ENCODE measurements around the gene MARCO. TPM values are rescaled to one million over a fixed set of nuclear protein-coding genes. Genes with fewer than 3 reads are reported as not detected.
"Not testable (repeated sequence)": the region's sequence is repeated elsewhere in the genome, so short reads cannot be mapped to it uniquely, and the experiment has no call there.

The MARCO gene
- total RNA-seq, 1 donor from 2014 or later, result not detected

GRCh38 chr2:118974103-118974993 is 32.4 kb downstream of the MARCO start:
- no peak for DNase-seq (ENCODE audit: low read depth, low spot score)

GRCh38 chr2:118975133-118975532 is 33.1 kb downstream of the MARCO start:
- no peak for DNase-seq (ENCODE audit: low read depth, low spot score)

- no peak for DNase-seq (ENCODE audit: low read depth, low spot score)
Observed at GRCh38 chr2:118978064-118978463, 36.1 kb downstream of the MARCO start.

GRCh38 chr2:118979152-118979861 is 37.3 kb downstream of the MARCO start:
- DNase-seq (ENCODE audit: low read depth, low spot score), result no peak

GRCh38 chr2:118980022-118980421 is 38.0 kb downstream of the MARCO start:
- no peak for DNase-seq (ENCODE audit: low read depth, low spot score)

GRCh38 chr2:118980573-118980972 is 38.6 kb downstream of the MARCO start:
- no peak for DNase-seq (ENCODE audit: low read depth, low spot score)

GRCh38 chr2:118981632-118982031 is 39.6 kb downstream of the MARCO start:
- no peak for DNase-seq (ENCODE audit: low read depth, low spot score)

- DNase-seq (ENCODE audit: low read depth, low spot score), result no peak
Observed at GRCh38 chr2:118982039-118982438, 40.0 kb downstream of the MARCO start.

- DNase-seq (ENCODE audit: low read depth, low spot score), result no peak
Observed at GRCh38 chr2:118983133-118983532, 41.1 kb downstream of the MARCO start.

- no peak for DNase-seq (ENCODE audit: low read depth, low spot score)
Observed at GRCh38 chr2:118983915-118984314, 41.9 kb downstream of the MARCO start.

GRCh38 chr2:118986738-118987137 is 44.7 kb downstream of the MARCO start:
- no peak for DNase-seq (ENCODE audit: low read depth, low spot score)

GRCh38 chr2:118987886-118988285 is 45.9 kb downstream of the MARCO start:
- no peak for DNase-seq (ENCODE audit: low read depth, low spot score)

GRCh38 chr2:118988706-118989105 is 46.7 kb downstream of the MARCO start:
- DNase-seq (ENCODE audit: low read depth, low spot score), result no peak

- no peak for DNase-seq (ENCODE audit: low read depth, low spot score)
Observed at GRCh38 chr2:118989481-118989880, 47.5 kb downstream of the MARCO start.

GRCh38 chr2:118990757-118991545 is 49.0 kb downstream of the MARCO start:
- DNase-seq (ENCODE audit: low read depth, low spot score), result no peak

GRCh38 chr2:118991554-118991953 is 49.6 kb downstream of the MARCO start:
- DNase-seq (ENCODE audit: low read depth, low spot score), result no peak

- DNase-seq (ENCODE audit: low read depth, low spot score), result no peak
Observed at GRCh38 chr2:118992740-118993391, 50.9 kb downstream of the MARCO start.

GRCh38 chr2:118993392-118993752 is 51.4 kb downstream of the MARCO start:
- DNase-seq (ENCODE audit: low read depth, low spot score), result no peak

- no peak for DNase-seq (ENCODE audit: low read depth, low spot score)
Observed at GRCh38 chr2:118994172-118994700, 52.2 kb downstream of the MARCO start.

- no peak for DNase-seq (ENCODE audit: low read depth, low spot score)
Observed at GRCh38 chr2:118994778-118995177, 52.8 kb downstream of the MARCO start.

GRCh38 chr2:119003856-119004255 is 61.9 kb downstream of the MARCO start:
- not testable (repeated sequence) for DNase-seq (ENCODE audit: low read depth, low spot score)

Measured in pulmonary artery endothelial cell (primary cell).